Heart left ventricle (tissue), 16 donors: ENCODE measurements around the gene GABRG2. TPM values are rescaled to one million over a fixed set of nuclear protein-coding genes. Genes with fewer than 3 reads are reported as not detected.

Experiments
- ATAC-seq, 4 donors: fragments of 200-7000 bp; cut with Tn5 transposase; one replicate each; pipeline ENCODE4 v1.9.1; 2020 to 2022; ENCODE audit warnings: moderate library complexity in 4 of 4, mild to moderate bottlenecking in 3 of 4, moderate number of reproducible peaks in 1 of 4
- DNase-seq, 5 donors: peaks; one replicate each; pipeline ENCODE4 v3.0.0-alpha.2; 2020
- H3K27ac ChIP-seq, 12 donors: fragments of 200-600 bp; sonication (generic) in 4 of 12; one replicate each; pipeline versions ENCODE4 v1.5.0 to v1.8.0; 2016 to 2022; ENCODE audit warnings: mild to moderate bottlenecking in 2 of 12
- H3K27me3 ChIP-seq, 9 donors: fragments of 200-600 bp; sonication (generic) in 2 of 9; one replicate each; pipeline versions ENCODE4 v1.5.1 to v1.8.0; 2016 to 2022; ENCODE audit warnings: mild to moderate bottlenecking in 3 of 9
- H3K36me3 ChIP-seq, 9 donors: fragments of 200-600 bp; sonication (generic) in 2 of 9; one replicate each; pipeline versions ENCODE4 v1.5.0 to v1.8.0; 2018 to 2022; ENCODE audit warnings: mild to moderate bottlenecking in 2 of 9
- H3K4me1 ChIP-seq, 12 donors: fragments of 200-600 bp; sonication (generic) in 4 of 12; one replicate each; pipeline versions ENCODE4 v1.5.0 to v1.8.0; 2016 to 2022; ENCODE audit warnings: mild to moderate bottlenecking in 3 of 12
- H3K4me3 ChIP-seq, 12 donors: fragments of 200-600 bp; sonication (generic) in 4 of 12; one replicate each; pipeline versions ENCODE4 v1.5.0 to v1.8.0; 2017 to 2022; ENCODE audit warnings: mild to moderate bottlenecking in 9 of 12, moderate library complexity in 4 of 12
- H3K9me3 ChIP-seq, 12 donors: fragments of 200-600 bp; sonication (generic) in 4 of 12; one replicate each; pipeline versions ENCODE4 v1.5.0 to v1.8.0; 2016 to 2022; ENCODE audit warnings: mild to moderate bottlenecking in 1 of 12
- CTCF ChIP-seq, 12 donors: fragments of 200-600 bp; sonication (generic) in 4 of 12; IDR thresholded peaks; one replicate each; pipeline versions ENCODE4 v1.5.0 to v1.8.0; 2018 to 2022; ENCODE audit warnings: antibody characterized with exemption in 12 of 12, mild to moderate bottlenecking in 5 of 12
- POLR2A ChIP-seq, 2 donors: fragments of 450-650 bp; IDR thresholded peaks; one replicate each; pipeline ENCODE4 v1.6.1; 2017; ENCODE audit warnings: antibody characterized with exemption in 2 of 2, mild to moderate bottlenecking in 2 of 2, moderate library complexity in 2 of 2
- WGBS, 4 donors: extraction: QIAGEN DNeasy Blood & Tissue Kit in 2 of 4; methylation state at CpG; one replicate each; pipeline versions ENCODE4 v1.1.5 to v1.1.7; 2013 to 2018; 5-methylcytosine and 5-hydroxymethylcytosine counted together
- intact Hi-C, 10 donors: fragments of 100-400 bp; cut with DNase I; formaldehyde crosslinking; loops; one replicate each; pipeline versions ENCODE4 v1.11.1 to v1.14.2; 2022
- polyA plus RNA-seq, 2 donors: library from polyadenylated mRNA; stranded (reverse); fragments of 200-250 nt; gene quantifications; one replicate each; pipeline ENCODE4 v1.2.3, GENCODE V29; 2013
- total RNA-seq, 9 donors: library from RNA; depleted of rRNA in 2 of 9; stranded (reverse); fragments of >200 nt in 2 of 9; fragmentation: NEBNext Ultra II Directional in 3 of 9; extraction: Animal tissue kit (Norgen Biotek cat#: 25700) in 3 of 9; gene quantifications; one replicate each; pipeline versions ENCODE4 v1.1.0 to v1.2.4, GENCODE V29; 2016 to 2023
- donor health status: ischemic (EF 13 %, LVEDD 7.1; RV severe dilation, severe dysfunction).
- donor health status: healthy with polysubstance abuse.
- donor health status: DM: no; HTN: yes; CAD: no.
- donor health status: DM: no; HTN: no; CAD: no.
- donor health status: ischemic (EF 25% LVEDD 6.9; RV normal size, moderate dysfunction).
- donor health status: ischemic (EF 25% LVEDD 5.7; RV mildly dilated, moderate dysfunction).
- donor health status: healthy.
- donor health status: DM: yes; HTN: yes; CAD: no.
- donor health status: ischemic (EF 35%, LVEDD 5.7; RV mildly dilated, moderate dysfunction).
- donor health status: nonischemic (EF 11% LVEDD 7.7; RV severe dilation, severe dysfunction).
- donor health status: DM: yes; HTN: yes; CAD: no.
- donor health status: PGD.
- donor health status: ischemic (EF 29% LVEDD 5.4; RV normal size, mild dysfunction).
- donor health status: nonischemic (EF 23%, LVEDD 6.1; RV moderate dilation, normal function).

The GABRG2 gene
- total and polyA plus RNA-seq, 11 donors, result 0.42 TPM; not detected in 10

DNA sequence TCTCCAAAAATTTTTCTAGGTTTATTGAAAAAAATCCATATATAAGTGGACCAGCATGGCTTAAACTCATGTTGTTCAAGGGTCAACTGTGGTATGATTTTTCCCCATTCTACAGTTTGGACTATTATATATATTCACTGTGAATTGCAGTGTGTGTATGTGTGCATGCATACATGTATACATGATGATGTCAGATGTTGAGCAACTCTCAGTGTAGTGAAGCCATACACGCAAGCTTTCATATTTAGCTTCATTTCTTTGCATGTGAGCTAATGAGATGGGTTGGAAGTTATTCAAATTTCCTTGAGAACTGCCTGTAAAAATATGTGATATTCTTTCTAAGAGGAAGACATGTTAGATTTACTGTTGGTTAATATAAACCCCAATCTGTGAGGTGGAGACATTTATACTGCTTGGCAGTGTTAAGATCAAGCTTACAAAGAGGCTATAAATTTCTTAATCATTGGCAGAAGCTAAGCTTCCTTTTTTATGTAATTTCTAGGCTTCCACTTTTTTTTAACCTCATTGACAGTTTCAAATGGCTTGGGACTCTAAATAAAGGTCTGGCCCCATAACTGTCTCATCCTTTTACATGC, 134.8 kb downstream of the GABRG2 start:
- WGBS, 4 donors, result 78 to 93% (median 85%) methylated on average over 1 of the region's 1 CpG
- no peaks in the 10 kb centered on the region for H3K27me3 ChIP-seq

More for the DNA sequence above, 134.8 kb downstream of the GABRG2 start:
- Histone ChIP-seq H3K9me3 (no peaks in the 10 kb centered on the region), H3K4me1 (no peaks in the 10 kb centered on the region), H3K27ac (no peak overlapping the region), H3K4me3 (no peak overlapping the region), H3K36me3 (no peaks in the 10 kb centered on the region)
- TF ChIP-seq POLR2A (IDR thresholded peaks at IDR 0.05) (no peak), CTCF (IDR thresholded peaks at IDR 0.05) (no peak)
- no peak for DNase-seq
- no peak for ATAC-seq
- intact Hi-C loops, result loop anchor here in 1 of 10 donors (10.0 kb wide), 1 partner anchor 1142 kb away; no protein-coding TSS in a partner anchor

Other genes with a start within 250 kb of the GABRG2 start
- not detected for gene GABRA1, start 219.7 kb upstream of the GABRG2 start, total RNA-seq
- not detected for gene GABRA1, start 219.7 kb upstream of the GABRG2 start, polyA plus RNA-seq